Spleen (tissue), 11 donors: ENCODE measurements around the gene KIAA2012. TPM values are rescaled to one million over a fixed set of nuclear protein-coding genes. Genes with fewer than 3 reads are reported as not detected.

Experiments used
- DNase-seq: peaks from one replicate; pipeline ENCODE4 v3.0.0-alpha.2; 2020
- H3K27ac ChIP-seq, 8 donors: fragments of 200-600 bp; sonication (generic) in 7 of 8; 1 replicate in 4 of 8; 2 replicates in 4 of 8; pipeline versions ENCODE4 v1.5.0 to v1.8.0; 2016 to 2021; ENCODE audit warnings: inconsistent platforms in 4 of 8, mild to moderate bottlenecking in 4 of 8, moderate library complexity in 1 of 8
- H3K27me3 ChIP-seq, 7 donors: fragments of 200-600 bp; sonication (generic) in 6 of 7; replicated peaks in 1 of 7; 1 replicate in 4 of 7; 2 replicates in 3 of 7; pipeline versions ENCODE4 v1.5.0 to v1.8.0; 2016 to 2021; ENCODE audit warnings: inconsistent platforms in 3 of 7, mild to moderate bottlenecking in 1 of 7
- H3K36me3 ChIP-seq, 6 donors: fragments of 200-600 bp; sonication (generic) in 5 of 6; 1 replicate in 4 of 6; 2 replicates in 2 of 6; pipeline versions ENCODE4 v1.5.0 to v1.8.0; 2016 to 2021; ENCODE audit warnings: inconsistent platforms in 2 of 6
- H3K4me1 ChIP-seq, 6 donors: fragments of 200-600 bp; sonication (generic) in 5 of 6; 1 replicate in 3 of 6; 2 replicates in 3 of 6; pipeline versions ENCODE4 v1.5.0 to v1.8.0; 2016 to 2021; ENCODE audit warnings: inconsistent platforms in 3 of 6
- H3K4me3 ChIP-seq, 8 donors: fragments of 200-600 bp; sonication (generic) in 7 of 8; 1 replicate in 4 of 8; 2 replicates in 4 of 8; pipeline versions ENCODE4 v1.5.0 to v1.8.0; 2016 to 2021; ENCODE audit warnings: inconsistent platforms in 4 of 8, mild to moderate bottlenecking in 4 of 8, moderate library complexity in 2 of 8
- H3K9me3 ChIP-seq, 8 donors: fragments of 200-600 bp; sonication (generic) in 7 of 8; 1 replicate in 4 of 8; 2 replicates in 4 of 8; pipeline versions ENCODE4 v1.5.0 to v1.8.0; 2016 to 2021; ENCODE audit warnings: inconsistent platforms in 4 of 8
- POLR2A ChIP-seq, 3 donors: fragments of 450-650 bp; IDR thresholded peaks; one replicate each; pipeline ENCODE4 v1.5.1; 2017; ENCODE audit warnings: antibody characterized with exemption in 3 of 3, mild to moderate bottlenecking in 1 of 3
- POLR2AphosphoS5 ChIP-seq, 3 donors: sonication (generic); formaldehyde crosslinking; IDR thresholded peaks; one replicate each; pipeline ENCODE4 v1.5.1; 2017; ENCODE audit warnings: antibody characterized with exemption in 3 of 3
- WGBS, 5 donors: extraction: QIAGEN DNeasy Blood & Tissue Kit in 3 of 5; methylation state at CpG; one replicate each; pipeline versions ENCODE4 v1.1.5 to v1.1.7; 2013 to 2018; 5-methylcytosine and 5-hydroxymethylcytosine counted together
- intact Hi-C: fragments of 100-400 bp; cut with DNase I; formaldehyde crosslinking; loops from one replicate; pipeline ENCODE4 v1.15.0; 2023; ENCODE audit warnings: low total_unique reads
- polyA plus RNA-seq, 3 donors: library from polyadenylated mRNA; stranded (reverse); fragments of 200-250 nt; gene quantifications; one replicate each; pipeline ENCODE4 v1.2.1, GENCODE V29; 2013
- total RNA-seq, 7 donors: library from RNA; depleted of rRNA in 3 of 7; stranded (reverse); fragments of >200 nt in 3 of 7; fragmentation: NEBNext Ultra II Directional in 4 of 7; extraction: Animal tissue kit (Norgen Biotek cat#: 25700) in 4 of 7; gene quantifications; one replicate each; pipeline versions ENCODE4 v1.1.0 to v1.2.1, GENCODE V29; 2016 to 2021
- TF ChIP-seq, protein P1 (sequence below), 11 experiments: fragments of 200-600 bp in 7 of 11; fragments of 450-650 bp in 4 of 11; sonication (generic) in 4 of 11; IDR thresholded peaks in 8 of 11; conservative IDR thresholded peaks in 3 of 11; 1 replicate in 7 of 11; 2 replicates in 4 of 11; pipeline versions ENCODE4 v1.4.0 to v1.8.0; 2016 to 2021; ENCODE audit warnings: antibody characterized with exemption in 11 of 11, inconsistent platforms in 4 of 11, mild to moderate bottlenecking in 1 of 11
- donor health status: healthy with polysubstance abuse.
- donor health status: DM: no; HTN: no; CAD: no; lungs with moderate emphysema.
- donor health status: DM: no; HTN: no; CAD: no.
- donor health status: Bipolar disorder and iron deficiency.
- donor health status: healthy.
- donor health status: DM: no; HTN: no; CAD: no.
- donor health status: DM: yes; HTN: yes; CAD: no.

The KIAA2012 gene
- total and polyA plus RNA-seq, 10 donors: not detected

DNA sequence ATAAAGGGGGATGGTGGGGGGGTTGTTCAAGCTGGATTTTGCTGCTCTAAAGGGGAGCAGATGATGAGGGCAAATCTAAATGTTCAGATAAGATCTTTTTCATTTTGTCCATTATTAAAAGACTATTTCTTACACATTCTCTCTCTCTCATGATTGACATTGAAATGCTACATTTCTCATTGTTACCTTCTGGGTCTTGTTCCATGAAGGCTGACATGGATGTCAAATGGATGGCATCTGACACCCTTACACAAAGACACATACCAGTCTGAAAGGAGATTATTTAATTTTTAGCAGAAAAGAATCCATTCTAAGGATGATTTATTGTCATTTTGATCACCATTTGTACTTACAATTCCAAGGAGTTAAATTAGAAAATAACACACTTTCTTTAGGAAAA, 28.3 kb upstream of the KIAA2012 start:
- intact Hi-C loops: no loop called here
- TF ChIP-seq POLR2AphosphoS5 (IDR thresholded peaks at IDR 0.05) (no peak), POLR2A (IDR thresholded peaks at IDR 0.05) (no peak)
- TF ChIP-seq, protein P1, sequence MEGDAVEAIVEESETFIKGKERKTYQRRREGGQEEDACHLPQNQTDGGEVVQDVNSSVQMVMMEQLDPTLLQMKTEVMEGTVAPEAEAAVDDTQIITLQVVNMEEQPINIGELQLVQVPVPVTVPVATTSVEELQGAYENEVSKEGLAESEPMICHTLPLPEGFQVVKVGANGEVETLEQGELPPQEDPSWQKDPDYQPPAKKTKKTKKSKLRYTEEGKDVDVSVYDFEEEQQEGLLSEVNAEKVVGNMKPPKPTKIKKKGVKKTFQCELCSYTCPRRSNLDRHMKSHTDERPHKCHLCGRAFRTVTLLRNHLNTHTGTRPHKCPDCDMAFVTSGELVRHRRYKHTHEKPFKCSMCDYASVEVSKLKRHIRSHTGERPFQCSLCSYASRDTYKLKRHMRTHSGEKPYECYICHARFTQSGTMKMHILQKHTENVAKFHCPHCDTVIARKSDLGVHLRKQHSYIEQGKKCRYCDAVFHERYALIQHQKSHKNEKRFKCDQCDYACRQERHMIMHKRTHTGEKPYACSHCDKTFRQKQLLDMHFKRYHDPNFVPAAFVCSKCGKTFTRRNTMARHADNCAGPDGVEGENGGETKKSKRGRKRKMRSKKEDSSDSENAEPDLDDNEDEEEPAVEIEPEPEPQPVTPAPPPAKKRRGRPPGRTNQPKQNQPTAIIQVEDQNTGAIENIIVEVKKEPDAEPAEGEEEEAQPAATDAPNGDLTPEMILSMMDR (IDR thresholded peaks at IDR 0.05 in 8 of 11, conservative IDR thresholded peaks at IDR 0.05 in 3 of 11): no peak
- no peaks in the 10 kb centered on the region for H3K9me3 ChIP-seq
- H3K4me1 ChIP-seq: peaks cover 0 to under 1% (median 0%) of the 10 kb centered on the region in 6 donors
- H3K27me3 ChIP-seq: peaks cover 0 to 24% (median 8%) of the 10 kb centered on the region in 7 donors
- no peak overlapping the region for H3K4me3 ChIP-seq
- H3K36me3 ChIP-seq: no peaks in the 10 kb centered on the region
- no peak overlapping the region for H3K27ac ChIP-seq
- no peak for DNase-seq

DNA sequence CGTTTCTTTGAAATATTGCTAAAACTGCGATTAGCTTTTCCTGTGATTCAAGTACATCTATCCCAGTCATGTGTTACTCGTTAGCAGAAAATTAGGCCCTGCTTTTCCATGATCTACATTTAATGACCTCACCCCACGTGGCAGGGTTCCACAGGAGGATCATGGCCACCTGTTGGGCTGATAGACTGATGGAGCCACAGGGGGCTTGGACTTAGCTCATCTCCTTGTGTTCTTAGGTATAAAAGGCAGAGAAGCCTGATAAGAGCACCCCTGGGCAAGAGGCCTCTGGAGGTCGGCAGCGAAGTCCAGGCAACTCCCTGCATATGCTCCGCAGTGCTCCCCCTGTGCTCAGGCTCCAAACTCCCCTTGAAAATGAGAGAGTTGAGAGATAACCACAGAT, 26.5 kb upstream of the KIAA2012 start:
- intact Hi-C loops: no loop called here
- H3K27ac ChIP-seq: no peak overlapping the region
- no peaks in the 10 kb centered on the region for H3K9me3 ChIP-seq
- TF ChIP-seq POLR2A (IDR thresholded peaks at IDR 0.05): no peak
- TF ChIP-seq POLR2AphosphoS5 (IDR thresholded peaks at IDR 0.05): no peak
- TF ChIP-seq, protein P1 (IDR thresholded peaks at IDR 0.05 in 8 of 11, conservative IDR thresholded peaks at IDR 0.05 in 3 of 11): no peak
- H3K4me1 ChIP-seq: no peaks in the 10 kb centered on the region
- H3K36me3 ChIP-seq: no peaks in the 10 kb centered on the region
- DNase-seq: no peak
- 87 to 95% (median 91%) methylated on average over 6 to 7 of the region's 7 CpGs for WGBS, 5 donors
- H3K4me3 ChIP-seq: no peak overlapping the region
- peaks cover 0 to 6% (median 0%) of the 10 kb centered on the region in 7 donors for H3K27me3 ChIP-seq

DNA sequence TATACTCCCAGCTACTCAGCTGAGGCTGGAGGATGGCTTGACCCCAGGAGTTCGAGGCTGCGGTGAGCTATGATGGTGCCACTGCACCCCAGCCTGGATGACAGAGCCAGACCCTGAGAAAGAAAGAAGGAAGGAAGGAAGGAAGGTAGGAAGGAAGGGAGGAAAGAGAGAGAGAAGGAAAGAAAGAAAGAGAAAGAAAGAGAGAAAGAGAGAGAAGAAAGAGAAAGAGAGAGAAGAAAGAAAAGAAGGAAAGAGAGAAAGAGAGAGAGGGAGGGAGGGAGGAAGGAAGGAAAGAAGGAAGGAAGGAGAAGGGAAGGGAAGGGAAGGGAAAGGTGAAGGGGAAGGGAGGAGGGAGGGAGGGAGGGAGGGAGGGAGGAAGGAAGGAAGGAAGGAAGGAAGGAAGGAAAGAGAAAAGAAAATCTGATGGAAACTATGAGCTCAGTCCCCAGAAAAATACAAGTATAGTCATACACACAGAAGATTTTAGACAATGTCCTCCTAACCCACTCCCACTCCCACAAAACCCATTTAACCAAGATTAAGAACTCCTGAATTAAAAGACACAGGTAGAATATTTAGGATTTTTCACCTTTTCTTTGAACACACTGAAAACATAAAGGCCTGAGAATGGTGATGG, 23.8 kb upstream of the KIAA2012 start:
- Histone ChIP-seq H3K9me3 (no peaks in the 10 kb centered on the region), H3K27me3 (peaks cover 0 to 6% (median 0%) of the 10 kb centered on the region in 7 donors), H3K4me1 (no peaks in the 10 kb centered on the region), H3K27ac (no peak overlapping the region), H3K36me3 (no peaks in the 10 kb centered on the region), H3K4me3 (no peak overlapping the region)
- intact Hi-C loops: no loop called here
- TF ChIP-seq POLR2AphosphoS5 (IDR thresholded peaks at IDR 0.05): no peak
- TF ChIP-seq, protein P1 (IDR thresholded peaks at IDR 0.05 in 8 of 11, conservative IDR thresholded peaks at IDR 0.05 in 3 of 11): no peak
- no peak for DNase-seq
- WGBS, 5 donors: 91 to 97% (median 95%) methylated on average over 2 of the region's 2 CpGs

DNA sequence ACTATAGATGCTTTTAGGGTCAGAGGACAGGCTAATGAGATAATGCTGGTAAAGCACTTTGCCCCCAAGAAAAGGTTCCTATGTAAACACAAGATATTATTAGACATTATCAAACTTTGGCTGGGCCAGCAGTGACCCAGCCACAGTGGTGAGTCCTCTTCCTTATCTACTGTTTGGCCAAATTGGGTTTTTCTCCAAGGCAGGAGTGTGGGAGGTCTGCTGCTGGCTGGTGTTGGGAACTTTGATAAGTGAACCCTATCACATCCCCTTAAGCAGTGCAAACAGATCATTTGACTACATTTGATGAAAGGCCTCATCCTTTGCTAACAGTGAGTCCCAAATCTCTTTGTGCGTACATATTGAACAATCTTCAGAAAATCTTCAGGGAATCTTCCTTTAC, 23.2 kb upstream of the KIAA2012 start:
- 97 to 100% (median 99%) methylated on average over 1 of the region's 1 CpG for WGBS, 5 donors
- no peak overlapping the region for H3K4me3 ChIP-seq
- no peak overlapping the region for H3K27ac ChIP-seq
- no peak for DNase-seq
- no peaks in the 10 kb centered on the region for H3K9me3 ChIP-seq
- TF ChIP-seq, protein P1 (IDR thresholded peaks at IDR 0.05 in 8 of 11, conservative IDR thresholded peaks at IDR 0.05 in 3 of 11): no peak
- no peak for TF ChIP-seq POLR2AphosphoS5 (IDR thresholded peaks at IDR 0.05)
- no peak for TF ChIP-seq POLR2A (IDR thresholded peaks at IDR 0.05)
- intact Hi-C loops: no loop called here
- H3K27me3 ChIP-seq: peaks cover 0 to 10% (median 0%) of the 10 kb centered on the region in 7 donors
- H3K36me3 ChIP-seq: no peaks in the 10 kb centered on the region
- no peaks in the 10 kb centered on the region for H3K4me1 ChIP-seq
